Activated CD8-positive, alpha-beta memory T cell treated with anti-CD3 and anti-CD28 coated beads, Interleukin-2, amount 50 U/mL, for 1 hour (primary cell): ENCODE results near the gene CHST13.
"Not testable (repeated sequence)": the region's sequence is repeated elsewhere in the genome, so short reads cannot be mapped to it uniquely, and the experiment has no call there.

Source experiments
- DNase-seq: peaks from one replicate; pipeline ENCODE4 v3.0.0-alpha.2; 2020; ENCODE audit errors: extremely low read depth

Gene CHST13

DNA sequence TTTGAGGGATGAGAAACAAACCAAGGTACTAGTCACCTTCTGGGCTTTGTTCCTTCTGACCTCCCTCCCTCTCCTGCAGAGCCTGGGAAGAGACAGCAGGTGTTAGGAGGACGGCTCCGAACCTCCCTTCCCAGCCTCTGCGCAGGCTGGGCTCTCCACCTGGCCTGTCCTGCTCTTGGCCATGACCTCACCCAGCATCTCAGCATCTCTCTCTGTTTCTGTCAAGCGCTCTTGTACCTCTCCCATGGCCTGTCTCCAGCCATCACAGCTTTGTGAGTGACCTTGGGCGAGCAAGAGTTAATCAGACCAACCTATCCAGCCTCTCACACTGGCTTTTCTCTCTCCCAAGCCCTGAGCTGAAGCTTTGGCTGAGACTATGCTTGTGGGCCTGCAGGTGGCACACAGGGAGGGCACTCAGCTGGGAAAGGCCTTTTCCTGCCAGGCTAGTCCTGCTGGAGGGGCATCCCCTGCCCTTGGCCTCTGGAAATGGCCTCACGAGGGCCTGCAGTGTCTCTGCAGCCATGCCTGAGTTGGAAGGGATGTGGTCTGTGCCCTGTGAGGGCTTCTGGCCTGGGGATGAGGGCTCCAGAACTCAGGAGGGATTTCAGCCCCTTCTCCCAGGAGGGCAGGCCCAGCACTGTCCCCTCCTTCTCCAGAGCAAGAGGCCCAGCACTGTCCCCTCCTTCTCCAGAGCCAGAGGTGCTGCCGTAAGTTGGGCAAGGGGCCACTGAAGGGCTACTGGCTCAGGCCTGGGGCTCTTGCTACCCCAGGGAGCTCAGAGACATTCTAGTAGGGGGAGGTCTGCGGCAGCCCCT, 2.1 kb downstream of the CHST13 start:
- no peak for DNase-seq

DNA sequence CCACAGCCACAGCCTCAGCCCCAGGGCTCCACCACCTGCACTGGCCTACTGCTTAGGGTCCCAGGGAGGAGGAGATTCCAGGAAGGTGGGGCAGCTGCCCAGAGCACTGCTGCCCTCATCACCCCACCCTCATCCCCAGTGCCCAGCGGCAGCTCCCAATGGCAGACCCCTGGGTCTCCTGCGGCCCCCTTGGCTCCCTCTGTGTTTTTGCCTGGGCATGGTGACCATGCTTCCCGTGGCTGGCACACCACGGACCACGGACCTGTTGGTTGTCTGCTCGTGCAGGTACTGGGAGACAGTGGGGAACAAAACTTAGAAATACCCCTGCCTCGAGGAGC, 2.7 kb downstream of the CHST13 start:
- no peak for DNase-seq

DNA sequence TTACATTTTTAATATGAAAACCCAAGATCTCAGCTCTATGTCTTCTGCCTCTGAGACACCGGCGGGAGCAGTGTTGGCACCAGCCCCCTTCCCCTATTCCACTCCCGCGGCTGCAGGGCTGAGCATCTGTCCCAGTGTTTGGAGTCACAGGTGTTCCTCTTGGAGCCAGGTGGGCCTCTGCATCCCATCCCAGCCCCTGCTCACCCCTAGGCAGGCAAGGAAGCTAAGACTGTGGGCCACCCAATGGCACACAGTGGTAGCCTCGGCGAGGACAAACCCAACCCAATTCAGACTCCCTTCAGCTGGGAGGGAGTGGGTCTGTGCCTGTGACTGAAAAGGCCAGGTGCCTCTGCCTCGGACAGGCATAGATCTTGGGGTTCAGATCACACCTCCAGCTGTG, 3.1 kb downstream of the CHST13 start:
- DNase-seq, result no peak

DNA sequence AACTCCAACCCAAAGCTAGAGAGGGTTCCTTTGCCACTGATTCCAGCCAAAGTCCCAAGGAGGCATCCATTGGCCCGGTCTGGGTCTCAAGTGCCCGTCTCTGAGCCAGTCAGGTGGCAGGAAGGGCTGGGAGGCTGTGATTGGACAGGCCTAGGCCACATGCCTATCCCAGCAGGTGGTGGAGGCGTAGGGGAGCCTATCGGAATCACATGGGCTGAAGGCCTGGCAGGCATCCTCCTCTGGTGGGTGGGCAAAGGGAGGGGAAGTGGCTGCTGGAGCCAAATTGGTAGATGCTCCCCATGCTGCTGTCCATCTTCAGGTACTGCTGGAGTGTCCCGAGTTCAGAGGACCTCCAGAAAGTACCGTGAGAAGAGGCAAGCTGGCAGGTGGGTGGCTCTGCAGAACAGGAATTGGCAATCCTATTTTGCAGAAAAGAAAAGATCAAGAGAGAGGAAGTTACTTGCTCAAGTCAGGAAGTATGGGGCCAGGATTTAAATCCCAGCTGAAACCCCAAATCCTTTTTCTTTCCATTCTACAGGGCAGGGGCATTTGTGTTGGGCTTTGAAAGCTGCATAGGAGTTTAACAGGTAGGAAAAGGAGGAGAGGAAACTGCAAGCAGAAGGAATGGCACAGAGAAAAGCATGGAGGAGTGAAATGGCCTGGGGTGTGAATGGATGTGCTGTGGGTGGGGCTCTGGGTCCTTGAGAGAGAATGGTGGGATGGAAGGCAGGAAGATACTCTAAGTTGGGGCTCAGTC, 3.7 kb downstream of the CHST13 start:
- no peak for DNase-seq

DNA sequence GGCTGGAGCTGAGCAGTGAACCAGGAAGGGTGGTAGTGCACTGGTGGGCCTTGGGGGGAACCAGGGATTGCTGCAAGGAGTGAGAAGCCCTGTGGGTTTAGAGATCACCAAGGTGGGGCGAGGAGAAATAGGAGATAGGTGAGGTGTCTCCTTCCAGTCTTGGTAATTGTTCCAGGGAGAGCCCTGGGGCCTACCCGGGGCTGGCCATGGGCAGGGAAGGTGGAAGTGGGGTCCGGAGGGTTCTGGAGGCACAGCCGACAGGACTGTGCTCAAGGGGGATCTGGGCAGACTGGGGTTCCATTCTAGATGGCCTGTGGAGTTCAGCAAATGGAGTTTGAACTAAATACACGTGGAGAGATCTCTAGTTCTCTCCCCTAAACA, 4.5 kb downstream of the CHST13 start:
- no peak for DNase-seq

DNA sequence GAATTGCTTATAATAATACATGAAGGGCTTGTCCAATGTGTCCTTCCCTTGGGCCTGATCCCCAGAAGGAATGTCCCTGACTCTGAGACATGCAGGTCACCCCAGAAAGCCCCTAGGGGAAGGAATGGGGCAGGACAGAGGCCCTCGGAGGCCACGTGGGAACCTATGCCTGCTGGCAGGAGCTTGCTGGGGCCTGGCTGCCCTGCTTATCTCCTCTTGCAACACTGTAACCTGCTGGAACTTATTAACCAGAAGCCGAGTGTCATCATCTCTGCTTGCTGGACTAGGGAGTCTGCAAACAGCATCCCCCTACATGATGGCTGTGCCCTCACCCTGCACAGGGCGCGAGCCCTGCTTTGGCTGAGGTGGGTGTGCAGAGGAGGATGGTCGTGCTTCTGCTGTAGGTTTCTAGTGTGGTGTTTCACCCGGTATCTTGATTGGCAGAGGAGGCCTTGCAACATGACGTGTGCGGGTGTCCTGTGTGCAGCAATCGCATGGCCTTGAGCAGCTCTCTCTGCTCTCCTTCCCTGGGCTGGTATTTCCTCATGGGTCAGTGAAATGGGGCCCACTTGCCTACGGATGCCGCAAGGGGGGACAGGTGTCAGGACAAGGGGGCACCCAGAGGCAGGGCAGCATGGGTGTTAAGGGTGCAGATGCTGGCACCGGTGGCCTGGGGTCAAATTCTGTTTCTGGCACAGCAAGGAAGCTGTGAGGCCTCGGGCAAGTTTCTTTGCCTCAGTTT, 5.0 kb downstream of the CHST13 start:
- no peak for DNase-seq

DNA sequence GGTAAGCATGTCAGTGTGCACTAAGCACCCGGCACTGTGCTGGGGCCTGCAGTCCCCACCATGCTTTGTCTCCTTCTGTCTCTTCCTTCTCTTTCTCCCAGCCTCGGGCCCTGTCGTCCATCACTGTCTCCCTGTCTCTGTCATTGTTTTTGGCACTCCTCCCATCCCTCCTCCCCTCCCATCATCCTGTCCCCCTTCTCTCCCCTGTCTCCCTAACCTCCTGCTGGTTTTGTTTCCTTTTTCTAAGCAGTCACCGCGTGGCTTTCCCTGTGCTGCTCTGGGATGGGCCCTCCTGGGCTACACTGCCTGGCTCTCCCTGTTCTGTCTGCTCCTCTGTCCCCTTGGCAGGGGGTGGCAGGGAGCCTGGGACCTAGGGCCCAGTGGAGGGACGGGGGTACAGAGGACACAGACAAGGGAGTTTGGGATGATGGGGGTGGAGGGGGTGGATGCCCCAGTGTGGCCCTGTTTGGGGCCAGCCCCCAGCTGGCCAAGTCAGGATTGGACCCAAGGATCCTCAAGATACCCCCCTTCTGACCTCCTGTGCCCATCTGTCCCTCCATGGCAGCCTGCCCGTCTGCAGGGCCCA, 5.7 kb downstream of the CHST13 start:
- DNase-seq, result no peak

DNA sequence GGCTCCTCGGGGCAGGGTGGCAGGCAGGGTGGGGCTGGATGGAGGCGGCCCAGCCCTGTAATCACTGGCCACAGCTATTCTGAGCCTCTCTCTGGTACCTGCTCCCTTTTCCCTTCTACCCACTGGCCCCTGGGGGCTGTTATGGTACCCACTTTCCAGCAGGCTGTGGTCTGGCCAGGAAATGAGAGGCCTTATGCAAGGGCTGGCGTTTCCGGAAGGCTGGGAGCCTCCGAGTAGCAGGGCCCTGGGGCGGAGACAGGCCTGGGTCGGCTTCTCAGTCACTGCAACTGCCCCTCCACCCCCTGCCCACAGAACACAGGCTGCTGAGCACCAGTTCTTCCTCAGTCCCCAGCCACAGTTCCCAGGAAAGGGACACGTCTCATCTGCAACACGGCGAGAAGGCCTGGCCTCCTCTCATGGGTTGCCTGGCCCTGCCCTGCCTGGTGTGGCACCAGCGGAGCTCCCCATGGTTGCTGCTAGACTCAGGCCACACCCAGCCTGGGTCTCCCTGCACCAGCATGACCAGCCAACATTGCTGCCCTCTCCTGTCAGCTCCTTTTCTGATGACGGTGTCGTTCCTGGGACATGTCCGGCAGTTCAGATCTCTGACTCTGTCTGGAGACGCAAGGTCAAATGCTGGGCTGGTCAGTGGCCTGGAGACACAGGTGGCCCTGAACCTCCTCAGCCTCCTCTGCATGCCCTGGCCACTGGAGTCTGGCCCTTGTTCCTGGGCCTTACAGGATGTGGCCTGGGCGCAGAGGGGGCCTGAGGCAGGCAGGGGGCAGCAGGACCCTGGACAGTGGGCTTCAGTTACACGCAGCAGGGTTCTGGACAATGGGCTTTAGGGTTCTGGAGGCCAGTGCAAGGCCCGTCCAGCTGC, 6.5 kb downstream of the CHST13 start:
- no peak for DNase-seq

DNA sequence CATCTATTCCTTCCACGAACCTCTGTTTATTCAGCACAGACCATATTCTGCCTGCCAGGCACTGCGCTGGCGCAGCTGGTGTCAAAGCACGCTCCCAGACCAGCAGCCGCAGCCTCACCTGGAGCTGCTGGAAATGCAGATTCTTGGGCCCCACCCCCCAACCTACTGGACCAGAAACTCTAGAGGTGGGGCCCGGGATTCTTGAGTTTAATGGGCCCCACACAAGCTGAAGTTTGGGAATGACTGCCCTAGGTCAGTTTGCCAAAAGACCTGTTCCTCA, 7.0 kb downstream of the CHST13 start:
- no peak for DNase-seq

DNA sequence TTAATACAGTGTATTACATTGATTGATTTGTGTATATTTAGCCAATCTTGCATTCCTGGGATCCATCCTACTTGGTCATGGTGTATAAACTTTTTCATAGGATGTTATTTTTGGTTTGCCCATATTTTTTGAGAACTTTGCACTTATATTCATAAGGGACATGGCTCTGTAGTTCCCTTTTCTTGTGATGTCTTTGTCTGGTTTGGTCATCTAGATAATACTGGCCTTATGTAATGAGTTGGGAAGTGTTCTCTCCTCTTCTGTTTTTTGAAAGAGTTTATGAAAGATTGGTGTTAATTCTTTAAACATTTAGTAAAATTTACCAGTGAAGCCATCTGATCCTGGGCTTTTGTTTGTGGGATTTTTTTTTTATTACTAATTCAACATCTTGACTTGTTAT, 9.6 kb downstream of the CHST13 start:
- no peak for DNase-seq

DNA sequence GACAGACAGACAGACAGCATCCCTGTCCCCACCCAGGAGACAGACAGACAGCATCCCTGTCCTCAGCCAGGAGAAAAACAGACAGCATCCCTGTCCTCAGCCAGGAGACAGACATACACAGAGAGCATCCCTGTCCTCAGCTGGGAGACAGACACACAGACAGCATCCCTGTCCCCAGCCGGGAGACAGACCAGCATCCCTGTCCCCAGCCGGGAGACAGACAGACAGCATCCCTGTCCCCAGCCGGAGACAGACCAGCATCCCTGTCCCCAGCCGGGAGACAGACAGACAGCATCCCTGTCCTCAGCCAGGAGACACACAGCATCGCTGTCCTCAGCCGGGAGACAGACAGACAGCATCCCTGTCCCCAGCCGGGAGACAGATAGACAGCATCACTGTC, 10.8 kb downstream of the CHST13 start:
- not testable (repeated sequence) for DNase-seq

DNA sequence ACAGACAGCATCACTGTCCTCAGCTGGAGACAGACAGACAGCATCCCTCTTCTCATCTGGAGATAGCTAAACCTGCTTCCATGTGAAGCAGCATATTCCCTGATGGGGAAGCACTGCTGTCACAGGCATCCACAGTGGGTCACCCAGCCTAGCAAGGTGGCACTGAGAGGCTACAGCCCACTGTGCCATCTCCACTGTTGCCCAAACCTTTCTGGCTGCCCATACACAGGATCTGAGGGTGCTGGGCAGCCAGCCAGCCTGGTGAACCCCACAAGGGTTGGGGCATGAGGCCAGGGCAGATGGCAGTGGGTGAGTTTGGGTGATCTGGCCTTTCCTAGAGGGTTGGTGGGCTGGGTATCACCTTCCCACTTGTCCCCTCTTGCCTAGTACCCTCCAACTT, 11.7 kb downstream of the CHST13 start:
- no peak for DNase-seq

DNA sequence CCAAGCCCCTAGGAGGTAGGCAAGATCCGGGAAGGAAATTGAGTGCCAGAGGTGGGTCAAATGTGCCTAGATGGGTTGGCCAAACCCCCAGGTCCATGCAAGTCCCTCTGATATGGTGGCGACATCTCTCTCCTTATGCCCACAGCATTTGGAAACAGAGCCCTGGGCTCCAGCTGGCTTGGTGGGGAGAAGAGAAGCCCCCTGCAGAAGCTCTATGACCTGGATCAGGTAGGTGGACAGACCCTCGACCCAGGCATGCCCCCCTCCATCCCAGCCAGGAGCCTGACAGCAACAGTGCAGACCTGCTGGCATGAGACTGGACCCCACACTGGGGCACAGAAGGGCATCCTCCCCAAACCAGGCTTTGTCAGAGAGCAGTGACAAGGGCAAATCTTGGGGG, 12.2 kb downstream of the CHST13 start:
- DNase-seq, result no peak

DNA sequence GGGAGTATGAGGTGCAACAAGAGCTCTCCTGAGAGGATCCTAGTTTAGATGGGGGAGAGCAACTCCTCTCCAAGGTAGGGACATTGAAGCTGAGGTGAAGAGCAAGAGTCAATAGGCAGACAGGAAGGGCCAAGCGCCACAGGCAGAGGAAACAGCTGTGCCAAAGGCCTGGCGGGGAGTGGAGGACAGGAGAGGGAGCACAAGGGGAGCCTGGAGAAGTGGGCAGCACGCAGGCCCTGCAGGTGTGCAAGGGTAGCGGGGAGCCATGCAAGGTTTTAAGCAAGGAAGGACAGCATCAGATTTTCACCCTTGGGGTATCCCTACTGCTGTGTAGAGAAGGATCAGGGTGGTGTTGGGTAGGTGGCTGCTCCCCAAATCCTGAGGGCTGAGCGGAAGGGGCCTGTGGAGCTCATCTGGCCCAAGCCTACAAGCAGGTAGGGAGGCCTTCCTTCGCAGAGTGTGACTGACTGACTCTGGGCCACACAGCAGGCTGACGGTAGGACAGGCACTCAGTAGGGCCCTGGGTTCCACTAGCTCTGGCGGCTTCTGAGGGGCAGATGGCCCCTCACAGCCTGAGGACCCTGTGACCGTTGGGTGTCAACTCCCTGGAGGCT, 13.3 kb downstream of the CHST13 start:
- DNase-seq, result no peak

DNA sequence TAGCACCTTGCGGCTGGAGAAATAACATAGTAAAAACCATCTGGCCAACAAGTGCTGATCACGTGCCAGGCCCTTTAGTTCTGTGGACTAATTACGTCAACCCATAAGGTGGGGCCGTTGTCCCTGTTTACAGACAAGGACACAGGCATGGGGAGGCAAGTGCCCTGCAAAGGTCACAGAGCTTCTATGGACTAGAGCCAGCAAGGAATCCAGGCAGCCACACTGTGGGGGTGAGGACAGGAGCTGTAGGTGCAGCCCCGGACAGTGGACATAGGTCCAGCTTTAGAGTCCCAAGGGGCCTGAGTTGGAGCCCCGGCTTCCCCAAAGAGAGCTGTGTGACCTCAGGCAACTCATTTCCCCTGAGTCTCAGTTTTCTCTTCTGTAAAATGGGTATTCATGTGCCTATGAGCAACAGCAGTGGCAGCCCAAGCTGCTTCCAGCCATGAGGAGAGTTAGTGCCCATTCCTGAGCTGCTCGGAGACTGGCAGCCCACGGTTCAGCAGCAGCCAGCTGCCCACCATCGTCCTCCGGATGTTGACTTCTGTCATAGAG, 13.9 kb downstream of the CHST13 start:
- no peak for DNase-seq

DNA sequence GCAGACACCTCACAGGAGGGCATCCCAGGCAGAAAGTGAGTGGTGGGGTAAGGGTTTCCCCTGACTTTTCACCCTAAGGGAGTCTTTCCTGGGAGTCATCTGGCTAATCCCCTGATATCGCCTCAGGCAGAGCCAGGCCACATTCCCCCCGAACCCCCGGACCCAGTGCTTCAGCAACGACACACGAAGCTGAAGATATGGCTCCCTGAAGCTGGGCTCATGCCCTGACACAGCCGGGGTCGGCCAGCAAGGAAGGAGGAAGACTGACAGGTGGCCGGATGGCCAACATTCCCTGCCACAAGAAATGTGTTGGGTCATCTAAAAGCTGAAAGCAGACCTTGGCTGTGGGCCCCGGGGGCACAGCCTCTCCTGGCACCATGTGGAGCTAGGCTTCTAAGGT, 14.4 kb downstream of the CHST13 start:
- DNase-seq, result no peak

DNA sequence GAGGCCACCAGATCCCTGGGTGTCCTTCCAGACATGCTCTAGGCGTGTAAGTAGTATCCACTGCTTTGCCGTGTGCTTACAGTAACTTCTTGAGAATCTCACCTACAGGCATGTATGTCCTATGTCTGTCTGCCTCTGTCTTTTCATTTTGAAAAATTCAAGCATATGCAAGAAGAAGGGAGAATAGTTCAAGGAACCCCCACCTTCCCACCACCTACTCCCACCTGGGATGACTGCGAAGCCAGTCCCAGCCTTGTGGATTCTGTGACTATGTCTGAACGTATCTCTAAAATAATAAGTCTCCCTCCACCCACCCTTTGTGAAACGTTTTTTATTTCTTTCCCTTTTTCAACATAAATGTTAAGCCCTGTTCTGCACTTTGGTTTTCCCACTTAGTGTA, 15.0 kb downstream of the CHST13 start:
- DNase-seq, result no peak

DNA sequence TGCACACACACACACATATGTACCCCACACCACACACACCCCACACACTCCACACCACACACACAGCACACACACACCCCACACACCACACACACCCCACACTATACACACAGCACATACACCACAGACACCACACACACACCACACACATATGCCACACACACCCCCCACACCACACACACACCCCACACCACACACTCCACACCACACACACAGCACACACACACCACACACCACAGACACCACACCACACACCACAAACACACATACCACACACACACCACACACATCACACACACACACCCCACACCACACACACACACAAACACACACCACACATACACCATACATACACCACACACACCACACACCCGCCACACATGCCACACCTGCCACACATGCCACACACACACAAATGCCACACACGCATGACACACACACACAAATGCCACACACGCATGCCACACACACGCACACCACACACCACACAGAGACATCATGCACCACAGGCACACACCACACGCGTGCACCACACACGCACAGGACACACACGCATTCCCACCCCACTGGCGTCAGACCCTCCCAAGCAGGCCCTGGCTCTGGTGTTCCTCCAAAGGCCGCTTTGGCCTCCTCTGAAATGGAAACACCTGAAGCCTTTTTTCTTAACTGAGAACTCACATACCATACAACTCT, 15.7 kb downstream of the CHST13 start:
- no peak for DNase-seq

DNA sequence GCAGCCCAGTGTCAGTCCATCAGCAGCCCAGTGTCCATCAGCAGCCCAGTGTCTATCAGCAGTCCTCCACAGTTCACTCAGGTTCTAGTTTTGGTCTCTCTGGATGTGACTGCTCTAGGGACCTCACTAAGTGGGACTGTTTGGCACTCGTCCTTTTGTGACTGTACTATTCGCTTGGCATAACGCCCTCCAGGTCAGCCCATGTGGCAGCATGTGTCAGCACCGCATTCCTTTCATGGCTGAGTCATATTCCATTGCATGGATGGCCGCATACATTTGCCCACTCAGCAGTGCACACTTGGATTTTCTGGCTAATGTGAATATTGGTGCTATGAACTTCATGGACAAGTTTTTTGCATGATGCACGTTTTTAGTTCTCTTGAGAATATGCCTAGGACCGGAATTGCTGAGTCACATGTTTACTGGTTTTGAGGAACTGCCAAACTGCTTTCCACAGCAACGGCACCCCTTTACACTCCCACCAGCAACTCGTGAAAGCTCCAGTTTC, 16.4 kb downstream of the CHST13 start:
- no peak for DNase-seq

DNA sequence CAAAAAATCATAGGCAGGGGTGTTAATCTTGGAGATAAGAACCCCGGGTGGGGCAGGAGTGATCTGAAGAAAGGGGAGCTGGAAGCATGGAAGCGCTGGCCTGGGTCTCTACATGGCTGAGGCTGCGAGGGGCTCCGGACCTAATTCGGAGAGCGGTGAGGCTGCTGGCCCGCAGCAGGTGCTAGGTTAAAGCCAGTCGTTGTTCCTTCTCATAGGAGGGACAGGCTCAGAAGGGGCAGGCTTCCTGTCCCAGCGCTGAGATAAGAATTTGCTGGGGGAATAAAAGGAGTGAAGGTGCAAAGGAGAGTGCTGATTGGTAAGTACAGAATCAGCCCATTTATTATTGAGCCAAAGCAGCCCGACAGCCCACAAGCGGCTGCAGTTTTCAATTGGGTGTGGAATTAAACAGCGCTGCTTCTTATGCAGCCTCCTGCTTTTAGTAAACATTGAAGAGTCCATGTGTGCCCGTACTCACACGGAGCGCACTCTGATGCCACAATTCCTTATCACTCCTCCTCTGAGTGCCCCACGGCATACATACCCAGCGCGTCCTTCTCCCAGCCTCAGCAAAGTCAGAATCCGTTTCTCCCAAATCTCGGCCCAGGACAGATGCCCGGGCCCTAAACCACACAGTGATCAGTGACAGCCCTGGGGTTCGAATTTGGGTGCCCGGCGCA, 17.1 kb downstream of the CHST13 start:
- no peak for DNase-seq
